NCI-H2196 (cell line): ENCODE data around the gene IGSF21.

Source experiments
- DNase-seq: peaks from one replicate; lab custom pipeline; 2025; ENCODE audit not compliant: unreplicated experiment; lab: John Stamatoyannopoulos, UW

Gene IGSF21

DNA sequence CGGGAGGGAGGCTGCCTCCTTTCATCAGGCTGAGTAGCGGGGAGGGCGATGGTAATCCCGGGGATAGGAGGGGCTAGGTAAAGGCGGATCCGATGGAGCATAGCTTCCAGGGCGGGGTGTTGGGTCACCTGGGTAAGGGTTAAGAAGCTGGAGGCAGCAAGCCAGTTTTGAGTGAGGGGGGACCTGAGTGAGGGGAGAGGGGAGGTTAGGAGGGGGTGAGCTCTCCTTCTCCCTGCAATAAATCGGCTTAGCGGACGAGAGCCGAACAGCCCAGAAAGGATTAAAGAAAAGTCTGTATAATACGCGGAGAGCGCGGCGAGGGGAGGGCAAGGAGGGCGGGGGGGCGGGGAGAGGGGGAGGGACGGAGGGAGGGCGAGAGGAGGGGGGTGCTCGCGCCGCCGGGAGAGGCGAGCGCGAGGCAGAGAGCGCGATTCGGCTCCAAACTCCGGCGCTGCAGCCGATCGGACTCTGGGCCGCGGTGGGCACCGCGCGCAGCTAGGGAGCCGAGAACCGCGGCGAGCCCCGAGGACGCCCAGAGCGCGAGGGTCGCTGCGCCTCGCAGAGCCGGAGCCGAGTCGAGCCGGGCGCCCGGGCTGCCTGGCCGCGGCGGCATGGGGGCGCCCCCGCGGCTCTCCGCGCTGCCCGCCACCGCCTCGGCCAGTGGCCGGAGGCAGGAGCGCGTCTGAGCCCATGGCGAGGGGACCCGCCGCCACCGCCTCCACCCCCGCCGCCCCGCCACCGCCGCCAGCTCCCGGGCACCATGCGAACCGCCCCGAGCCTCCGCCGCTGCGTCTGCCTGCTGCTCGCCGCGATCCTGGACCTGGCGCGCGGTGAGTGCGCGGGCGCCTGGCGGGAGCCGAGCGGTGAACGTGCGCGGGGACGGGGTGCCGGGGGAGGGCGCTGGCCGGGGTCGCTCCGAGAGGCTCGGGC lies at the start of gene IGSF21:
Gene IGSF21, plus strand, starts transcription at position 430 of the 930 bp plus-strand sequence. Its CDS starts 331 bp downstream, at position 761.
- peak; percentile 51 for DNase-seq

DNA sequence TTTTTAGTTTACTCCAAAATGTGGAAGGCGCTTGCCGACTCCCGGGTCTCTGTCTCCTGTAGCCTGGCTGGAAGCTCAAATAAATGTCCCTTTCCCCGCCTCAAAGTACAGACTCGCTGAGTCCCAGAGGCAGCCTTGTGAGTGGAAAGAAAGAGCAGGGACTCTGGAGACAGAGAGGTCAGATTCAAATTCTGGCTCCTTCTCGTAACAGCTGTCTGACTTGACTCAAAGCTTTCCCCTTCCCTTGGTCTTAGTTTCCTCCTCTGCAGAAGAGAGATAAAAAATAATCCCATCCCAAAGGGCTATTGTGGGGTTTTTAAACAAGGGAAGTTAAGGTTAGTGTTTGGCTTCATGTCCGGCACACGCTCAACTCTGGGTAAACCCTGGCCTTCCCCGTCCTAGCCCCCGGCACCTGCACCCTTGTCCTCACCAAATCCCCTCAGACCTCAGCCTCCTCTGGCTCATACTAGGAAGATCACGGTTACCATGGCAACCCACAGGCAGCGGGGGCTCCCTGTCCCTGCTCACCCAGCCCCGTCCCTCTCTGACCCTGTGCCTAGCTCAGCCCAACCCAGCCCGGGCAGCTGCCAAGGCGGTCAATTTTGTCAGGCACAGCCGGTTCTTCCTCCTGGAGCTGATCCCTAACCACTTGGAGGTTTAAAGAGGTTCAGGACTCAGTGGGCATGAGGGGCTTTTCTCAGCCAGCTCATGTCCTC lies 49.2 kb upstream of the IGSF21 start:
- no peak for DNase-seq

DNA sequence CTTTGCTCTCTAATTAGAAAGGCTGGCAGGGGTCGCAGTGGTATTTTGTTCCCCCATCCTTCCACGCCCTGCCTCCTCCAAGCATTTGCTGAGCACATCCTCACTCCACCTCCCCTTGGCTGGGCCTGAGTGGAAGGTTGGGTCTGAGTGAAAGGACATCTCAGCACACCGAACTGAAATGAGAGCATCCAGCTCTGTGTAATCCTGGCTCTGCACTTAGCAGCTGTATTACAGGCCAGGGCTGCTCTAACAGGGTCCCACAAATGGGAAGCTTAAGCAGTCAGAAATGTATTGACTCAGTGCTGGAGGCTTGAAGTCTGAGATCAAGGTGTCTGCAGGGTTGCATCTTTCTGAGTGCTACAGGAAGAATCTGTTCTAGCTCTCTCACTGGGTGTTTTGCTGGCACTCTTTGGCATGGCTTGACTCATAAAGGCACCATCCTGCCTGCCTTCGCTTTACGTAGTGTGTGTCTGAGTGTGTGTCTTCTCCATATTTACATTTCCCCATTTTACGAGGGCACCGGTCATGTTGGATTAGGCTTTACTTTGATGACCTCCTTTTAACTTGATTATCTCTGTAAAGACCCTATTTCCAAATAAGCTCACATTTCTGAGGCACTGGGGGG lies 48.5 kb upstream of the IGSF21 start:
- DNase-seq: no peak

DNA sequence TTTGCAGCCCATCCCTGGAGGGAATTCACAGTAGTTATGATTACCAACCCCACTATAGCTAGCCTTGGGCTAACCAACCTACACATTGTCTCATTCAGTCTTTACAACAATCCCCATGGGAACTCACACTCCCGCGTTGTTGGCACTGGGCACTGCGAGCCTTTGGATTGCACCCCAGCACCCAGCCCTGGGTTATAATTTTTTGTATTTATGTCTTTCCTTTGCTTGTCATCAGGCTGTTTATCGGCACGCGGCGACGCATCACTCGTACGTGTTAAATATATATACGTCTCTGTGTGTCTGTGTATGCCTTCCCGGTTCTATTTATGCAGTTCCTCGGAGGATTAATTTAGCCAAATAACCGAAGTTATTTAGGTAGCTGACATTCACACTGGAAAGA lies 47.2 kb upstream of the IGSF21 start:
- DNase-seq: no peak

DNA sequence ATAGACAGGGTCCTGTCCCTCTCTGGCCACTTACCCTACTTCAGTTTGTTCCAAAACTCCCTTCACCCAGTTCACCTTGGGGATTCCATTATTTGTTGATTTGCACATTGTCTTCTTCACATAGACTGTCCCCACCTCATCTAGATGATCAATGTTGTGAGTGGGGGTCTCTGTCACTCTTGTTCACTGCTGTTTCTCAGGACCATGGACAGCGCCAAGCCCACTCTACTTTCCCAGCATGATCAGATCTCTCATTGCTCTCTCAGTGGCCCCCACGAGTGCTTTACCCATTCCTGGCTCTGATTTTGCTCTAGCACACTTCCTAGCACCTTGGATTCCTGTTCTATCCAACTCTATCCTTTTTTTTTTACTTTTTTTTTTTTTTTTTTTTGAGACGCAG lies 45.4 kb upstream of the IGSF21 start:
- DNase-seq: no peak

DNA sequence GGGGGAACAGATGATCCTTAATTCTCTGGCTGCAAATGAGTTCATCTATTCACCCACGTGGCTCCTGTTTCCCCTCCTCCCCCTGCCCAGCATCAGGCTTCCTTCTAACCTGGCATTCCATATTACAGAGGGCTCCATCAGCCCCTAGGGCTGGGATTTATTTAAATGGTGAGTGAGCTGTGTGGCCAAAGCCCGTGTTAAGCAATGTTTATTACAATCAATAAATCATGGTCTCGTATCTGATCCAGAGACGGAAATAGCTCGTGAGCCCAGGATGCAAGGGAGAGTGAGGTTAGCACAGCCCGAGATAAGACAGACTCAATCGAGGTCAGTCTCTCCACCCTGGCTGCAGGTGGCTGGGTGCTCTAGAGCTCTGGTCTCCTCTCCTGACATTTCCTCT lies 43.1 kb upstream of the IGSF21 start:
- DNase-seq: no peak

DNA sequence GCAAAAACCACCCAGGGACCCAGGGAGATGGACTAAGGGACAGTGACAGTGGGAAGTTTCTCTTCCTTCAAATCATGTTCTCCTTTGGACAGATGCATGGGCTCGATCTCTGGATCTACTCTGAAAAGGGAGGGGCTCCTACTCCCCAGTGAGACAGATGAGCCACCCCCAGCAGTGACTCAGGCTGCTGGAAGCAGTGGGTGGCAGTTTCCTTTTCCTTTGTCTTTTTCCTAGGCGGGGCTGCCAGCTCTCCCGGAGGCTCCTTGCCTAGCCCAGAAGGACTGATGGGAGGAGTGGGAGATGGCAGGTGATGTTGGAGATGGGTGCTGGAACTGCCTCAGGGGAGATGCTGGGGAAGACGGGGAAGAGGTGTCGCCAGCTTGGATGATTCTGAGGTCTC lies 41.0 kb upstream of the IGSF21 start:
- no peak for DNase-seq

DNA sequence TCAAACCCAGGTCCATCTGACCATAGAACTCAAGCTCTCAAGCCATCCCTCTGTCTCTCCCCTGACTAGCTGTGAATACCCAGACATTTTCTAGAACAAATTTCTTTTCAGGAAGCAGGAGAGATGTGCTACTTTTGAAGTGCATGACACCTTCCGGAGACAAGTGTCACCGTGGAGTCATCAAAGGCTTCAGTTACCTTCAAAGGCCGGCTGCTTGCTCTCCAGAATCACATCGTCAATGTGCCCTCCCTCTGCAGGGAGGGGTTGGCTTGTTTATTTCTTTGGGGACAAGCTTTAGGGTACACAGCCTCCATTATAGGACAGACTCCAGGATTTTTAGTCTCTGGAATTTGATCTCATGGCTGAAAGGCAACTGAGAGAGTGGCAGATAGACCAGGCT lies 37.7 kb upstream of the IGSF21 start:
- no peak for DNase-seq

DNA sequence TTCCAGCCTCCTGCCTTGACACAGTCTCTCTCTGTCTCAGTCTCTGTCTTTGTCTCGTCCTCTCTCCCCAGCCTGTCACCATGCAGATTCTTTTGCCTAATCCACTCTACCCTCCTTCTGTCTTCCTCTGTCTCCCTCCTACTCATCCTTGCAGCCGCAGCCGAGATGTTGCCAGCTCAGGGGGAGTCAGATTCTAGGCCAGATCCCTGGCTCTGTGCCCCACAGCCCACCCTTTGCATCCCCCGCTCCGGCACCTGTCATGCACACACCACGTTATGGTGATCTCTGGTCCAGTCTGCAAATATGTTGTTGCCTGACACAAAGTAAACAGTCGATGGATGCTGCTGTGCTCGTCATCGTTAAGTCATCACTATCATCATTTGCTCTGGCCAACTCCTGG lies 35.5 kb upstream of the IGSF21 start:
- no peak for DNase-seq

DNA sequence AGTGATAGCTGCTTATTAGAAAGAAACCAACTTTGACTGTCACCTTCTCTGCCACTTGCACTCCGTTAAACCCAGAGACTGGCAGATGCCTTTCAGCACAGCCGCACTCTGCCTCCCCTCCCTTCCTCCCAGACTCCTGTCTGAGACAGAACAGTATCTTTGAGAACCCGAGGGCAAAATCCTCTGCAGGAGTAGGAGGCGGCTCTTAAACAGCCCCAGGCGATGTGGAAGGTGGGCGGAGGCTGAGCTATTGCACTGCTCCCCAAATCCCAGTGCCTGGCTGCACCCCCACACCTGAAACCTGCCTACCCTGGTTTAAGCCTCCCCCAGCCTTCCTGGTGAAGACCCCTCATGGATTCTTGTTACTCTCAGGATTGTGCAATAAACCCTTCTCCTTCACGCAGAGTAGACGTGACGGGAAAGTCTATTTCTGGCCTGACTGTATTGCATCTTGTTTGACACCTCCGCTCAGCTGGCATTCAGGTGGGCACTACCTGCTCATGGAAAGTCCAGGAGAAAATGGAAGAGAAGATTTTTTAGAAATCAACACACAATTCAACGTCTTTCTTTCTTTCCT lies 34.4 kb upstream of the IGSF21 start:
- no peak for DNase-seq

DNA sequence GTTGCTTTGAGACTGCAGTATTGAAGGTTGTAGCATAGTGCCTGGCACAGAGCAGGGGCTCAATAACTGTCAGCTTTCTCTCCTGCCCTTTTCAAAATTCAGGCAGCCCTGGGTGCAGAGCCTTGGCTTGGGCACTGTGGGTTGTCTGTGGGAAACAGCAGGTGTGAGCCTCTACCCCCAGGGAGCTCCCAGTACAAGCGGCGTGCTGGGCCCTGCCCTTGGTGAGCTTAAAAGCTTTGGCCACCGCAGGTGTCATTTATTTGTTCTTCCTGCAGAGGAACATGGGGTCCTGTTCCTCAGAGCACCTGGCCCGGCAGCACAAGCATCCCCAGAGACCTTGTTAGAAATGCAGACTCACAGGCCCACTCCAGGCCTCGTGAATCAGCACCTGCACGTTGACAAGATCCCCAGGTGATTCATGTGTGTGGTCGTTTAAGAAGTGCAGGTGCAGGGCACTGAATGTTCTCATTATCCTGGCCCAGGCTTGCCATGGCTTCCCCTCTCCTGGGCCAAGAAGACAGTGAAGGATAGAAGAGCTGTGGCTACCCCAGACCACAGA lies 29.9 kb upstream of the IGSF21 start:
- peak; percentile 53 for DNase-seq

DNA sequence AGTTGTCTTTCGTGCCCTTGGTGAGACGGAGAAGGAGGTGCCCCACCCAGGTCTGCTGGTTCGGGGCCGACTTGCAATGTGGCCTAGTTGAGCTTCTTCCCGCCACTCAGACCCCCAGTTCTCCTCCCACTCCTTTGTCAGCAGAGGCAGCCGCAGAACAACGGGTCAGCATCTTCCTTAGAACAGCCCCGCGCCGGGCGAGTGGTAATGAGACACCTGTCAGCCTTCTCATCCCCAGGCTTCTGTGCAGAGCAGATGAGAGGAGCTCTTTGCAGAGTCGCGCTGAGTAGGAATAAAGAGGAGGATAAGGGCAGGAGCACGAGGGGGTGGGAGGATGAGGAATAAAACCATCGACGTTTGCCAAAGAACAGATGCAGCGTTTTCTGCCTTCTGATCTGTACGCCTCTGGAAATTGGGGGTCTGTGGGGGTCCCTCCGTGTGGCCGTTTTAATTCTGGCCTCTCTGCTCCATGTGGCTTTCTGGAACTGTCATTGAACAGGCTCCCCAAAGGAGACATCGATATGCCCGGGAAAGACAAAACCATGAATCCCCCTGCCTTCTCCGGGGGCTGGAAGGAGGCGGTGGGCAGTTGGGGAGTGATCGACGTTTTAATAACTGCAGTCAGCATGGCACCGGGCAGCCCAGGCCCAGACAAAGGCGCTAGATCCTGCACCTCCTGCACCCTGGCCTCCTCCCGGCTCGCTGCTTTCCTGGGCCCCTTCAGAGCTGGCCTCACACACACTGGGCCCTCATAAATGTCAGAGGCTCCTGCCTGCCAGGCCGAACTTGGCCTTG lies 27.5 kb upstream of the IGSF21 start:
- no peak for DNase-seq

DNA sequence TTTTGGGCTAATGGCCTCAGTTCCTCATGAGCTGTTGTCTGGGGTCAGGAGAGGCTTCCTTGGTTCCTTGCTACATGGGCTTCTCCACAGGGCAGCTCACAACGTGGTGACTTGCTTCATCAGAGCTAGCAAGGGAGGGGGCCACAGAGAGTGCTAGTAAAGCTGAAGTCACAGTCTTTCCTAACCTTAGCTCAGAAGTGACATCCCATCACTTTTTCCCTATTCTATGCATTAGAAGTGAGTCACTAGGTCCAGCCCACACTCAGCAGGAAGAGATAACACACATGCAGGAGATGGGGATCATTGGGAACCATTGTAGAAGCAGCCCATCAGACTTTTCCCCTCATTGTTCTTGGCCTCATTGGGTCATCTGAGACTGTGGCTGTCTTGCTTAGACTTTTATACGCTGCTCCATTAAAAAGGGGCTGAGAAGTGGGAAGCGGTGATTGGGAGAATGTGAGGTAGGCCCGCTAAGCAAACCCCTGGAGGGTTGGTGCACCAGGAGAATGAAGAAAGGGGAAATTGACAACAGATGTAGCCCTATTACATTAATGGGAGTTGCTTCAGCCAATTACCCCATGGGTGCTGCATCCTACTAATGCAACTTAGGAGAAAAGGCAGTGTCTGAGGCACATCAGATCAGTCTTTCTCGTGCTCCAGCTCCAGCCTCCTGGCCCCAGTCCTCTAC lies 22.1 kb upstream of the IGSF21 start:
- DNase-seq: no peak

DNA sequence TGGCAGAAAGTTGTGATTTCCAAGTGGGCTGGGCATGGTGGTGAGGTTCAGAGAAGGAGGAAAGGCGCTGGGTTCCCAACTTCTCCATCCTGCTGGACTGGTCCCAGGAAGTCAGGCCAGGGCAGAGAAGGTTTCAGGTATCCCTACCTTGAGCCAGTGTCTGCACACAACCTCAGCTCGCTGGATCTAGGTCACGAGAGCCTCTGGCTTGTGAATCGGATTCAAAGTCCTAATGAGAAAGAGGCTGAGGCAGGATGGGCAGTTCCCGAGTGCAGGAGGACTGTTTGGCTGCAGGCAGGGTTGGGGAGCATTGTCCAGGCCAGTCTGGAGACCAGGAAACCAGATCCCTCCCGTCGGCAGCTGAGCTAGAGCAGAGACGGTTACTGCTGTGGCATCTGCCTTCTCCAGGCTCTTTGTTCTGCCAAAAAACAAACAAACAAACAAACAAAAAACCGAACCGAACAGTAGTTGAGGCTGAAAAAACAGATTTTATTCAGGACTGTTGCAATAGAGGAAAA lies 19.5 kb upstream of the IGSF21 start:
- DNase-seq: peak; percentile 40

DNA sequence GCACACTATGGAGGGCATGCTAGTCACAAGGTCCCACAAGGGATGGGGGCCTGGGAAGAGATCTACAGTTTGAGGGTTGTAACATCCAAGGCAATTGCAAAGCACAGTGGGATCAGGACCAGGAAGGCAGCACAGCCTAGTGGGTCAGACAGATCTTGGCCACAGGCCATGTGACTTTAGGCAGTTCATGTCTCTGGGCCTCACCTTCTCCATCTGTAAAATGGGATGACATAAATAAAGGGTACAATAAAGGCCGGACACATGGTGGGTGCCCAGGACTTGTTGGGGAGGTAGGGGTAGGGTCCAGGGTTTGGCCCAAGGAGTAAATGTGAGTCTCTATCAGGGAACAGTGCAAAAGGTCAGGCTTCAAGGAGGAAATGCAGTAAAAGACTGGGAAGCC lies 18.1 kb upstream of the IGSF21 start:
- no peak for DNase-seq

DNA sequence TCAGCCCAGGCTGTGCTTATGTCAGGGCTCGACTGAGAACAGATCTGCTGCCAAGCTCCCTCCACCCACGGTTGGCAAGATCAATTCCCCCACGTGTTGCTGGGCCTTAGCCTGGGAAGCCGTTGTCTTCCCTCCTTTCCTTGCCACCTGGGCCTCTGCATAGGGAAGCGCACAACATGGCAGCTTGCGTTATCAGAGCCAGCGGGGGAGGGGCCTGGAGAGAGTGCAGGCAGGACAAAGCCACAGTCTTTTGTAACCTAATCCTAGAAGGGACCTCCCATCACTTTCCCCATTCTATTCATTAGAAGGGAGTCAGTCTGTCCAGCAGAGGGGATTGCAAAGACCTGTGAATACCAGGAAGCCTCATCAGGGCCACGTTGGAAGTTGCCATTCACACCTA lies 17.0 kb upstream of the IGSF21 start:
- peak; percentile 31 for DNase-seq

DNA sequence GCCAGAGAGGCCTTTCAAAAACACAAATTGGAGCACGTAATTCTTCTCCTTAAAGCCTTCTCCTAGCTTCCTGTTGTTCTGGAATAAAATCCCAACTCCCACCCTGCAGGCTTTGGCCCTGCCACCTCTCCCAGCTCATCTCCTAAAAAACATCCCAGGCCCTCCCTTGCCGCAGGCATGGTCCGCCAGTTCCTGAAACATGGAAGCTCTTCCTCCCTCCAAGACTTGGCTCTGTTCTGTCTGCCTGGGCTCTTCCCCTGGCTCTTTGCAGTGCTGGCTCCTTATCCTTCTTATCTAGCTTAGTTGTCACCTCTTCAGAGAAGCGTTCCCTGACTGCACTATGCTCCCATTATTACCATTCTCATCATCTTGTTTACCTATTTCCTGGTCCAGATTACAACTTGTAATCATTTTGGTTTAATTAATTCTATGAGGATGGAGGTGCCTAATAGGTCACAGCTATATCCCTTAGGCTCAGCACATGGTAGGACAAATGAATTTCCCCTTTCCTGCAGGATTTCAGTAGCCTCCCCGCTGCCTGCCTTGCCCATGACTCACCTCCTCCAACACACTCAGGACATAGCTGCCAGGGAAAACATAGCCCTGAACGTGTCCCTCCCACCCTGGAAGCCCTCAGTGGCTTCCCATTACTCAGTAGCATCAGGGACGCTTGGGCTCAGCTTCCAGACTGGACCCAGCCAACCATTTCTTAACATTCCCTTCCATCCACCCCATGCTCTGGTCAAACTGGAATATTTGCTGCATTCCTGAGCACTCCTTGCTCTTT lies 15.7 kb upstream of the IGSF21 start:
- no peak for DNase-seq

DNA sequence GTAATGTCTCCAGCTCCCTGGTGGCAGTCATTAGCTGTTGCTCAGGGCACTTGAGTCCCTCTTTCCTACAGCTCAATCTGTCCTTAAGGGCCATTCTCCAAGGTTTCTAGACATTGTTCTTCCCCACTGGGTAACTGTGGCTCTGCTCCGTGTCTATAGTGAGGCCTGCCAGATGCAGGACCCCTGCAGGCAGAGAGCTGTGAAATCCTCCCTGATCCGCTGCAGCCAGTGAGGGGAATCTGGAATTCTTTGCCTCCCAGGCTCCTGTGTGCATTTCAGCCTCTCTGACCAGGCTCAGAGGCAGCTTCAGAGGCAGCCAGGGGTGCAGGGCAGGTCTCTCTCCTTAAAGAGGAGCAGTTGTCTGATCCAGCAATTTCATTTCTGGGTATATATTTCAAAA lies 14.4 kb upstream of the IGSF21 start:
- DNase-seq: no peak

DNA sequence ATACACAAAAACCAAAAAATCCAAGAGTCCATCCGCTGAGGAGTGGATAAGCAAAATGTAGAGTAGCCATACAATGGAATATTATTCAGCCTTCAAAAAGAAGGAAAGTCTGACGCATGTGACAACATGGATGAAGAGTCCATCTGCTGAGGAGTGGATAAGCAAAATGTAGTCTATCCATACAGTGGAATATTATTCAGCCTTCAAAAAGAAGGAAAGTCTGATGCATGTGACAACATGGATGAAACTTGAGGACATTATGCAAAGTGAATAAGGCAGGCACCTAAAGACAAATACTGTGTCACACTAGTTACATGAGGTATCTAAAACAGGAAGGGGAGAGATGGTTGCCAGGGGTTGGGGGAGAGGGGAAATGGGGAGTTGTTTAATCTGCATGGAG lies 14.0 kb upstream of the IGSF21 start:
- DNase-seq: no peak
